ENCODE measurements around the gene CELA2A.
A peak's percentile ranks its signal among the peaks of the same experiment; 100 is the strongest.
"Not testable (repeated sequence)": the region's sequence is repeated elsewhere in the genome, so short reads cannot be mapped to it uniquely, and the experiment has no call there.

CELA2A gene

GRCh38 chr1:15425521-15425920 is 31.0 kb upstream of the CELA2A start:
- DNase-seq, result no peak

- no peak for DNase-seq
Measured at GRCh38 chr1:15425958-15426357, 30.6 kb upstream of the CELA2A start.

- DNase-seq, result no peak
Measured at GRCh38 chr1:15426492-15427279, 29.8 kb upstream of the CELA2A start.

GRCh38 chr1:15427280-15427666 is 29.3 kb upstream of the CELA2A start:
- DNase-seq, result no peak

- DNase-seq, result not testable (repeated sequence)
Measured at GRCh38 chr1:15428252-15428651, 28.3 kb upstream of the CELA2A start.

- no peak for DNase-seq
Measured at GRCh38 chr1:15428815-15429435, 27.6 kb upstream of the CELA2A start.

- no peak for DNase-seq
Measured at GRCh38 chr1:15429701-15430149, 26.8 kb upstream of the CELA2A start.

- DNase-seq, result peak; percentile 67
Measured at GRCh38 chr1:15430787-15431570, 25.6 kb upstream of the CELA2A start.

GRCh38 chr1:15431571-15431948 is 25.0 kb upstream of the CELA2A start:
- DNase-seq, result no peak

- no peak for DNase-seq
Measured at GRCh38 chr1:15432324-15432723, 24.2 kb upstream of the CELA2A start.

- no peak for DNase-seq
Measured at GRCh38 chr1:15433471-15433870, 23.1 kb upstream of the CELA2A start.

- DNase-seq, result not testable (repeated sequence)
Measured at GRCh38 chr1:15434739-15435138, 21.8 kb upstream of the CELA2A start.

GRCh38 chr1:15435239-15436077 is 21.1 kb upstream of the CELA2A start:
- no peak for DNase-seq

GRCh38 chr1:15436881-15437442 is 19.6 kb upstream of the CELA2A start:
- no peak for DNase-seq

GRCh38 chr1:15439325-15439724 is 17.2 kb upstream of the CELA2A start:
- DNase-seq, result no peak

GRCh38 chr1:15440357-15440756 is 16.2 kb upstream of the CELA2A start:
- no peak for DNase-seq

GRCh38 chr1:15441247-15441646 is 15.3 kb upstream of the CELA2A start:
- no peak for DNase-seq

- no peak for DNase-seq
Measured at GRCh38 chr1:15442119-15442518, 14.4 kb upstream of the CELA2A start.

- DNase-seq, result no peak
Measured at GRCh38 chr1:15442759-15443158, 13.8 kb upstream of the CELA2A start.

- no peak for DNase-seq
Measured at GRCh38 chr1:15443281-15443680, 13.3 kb upstream of the CELA2A start.

- no peak for DNase-seq
Measured at GRCh38 chr1:15444468-15445389, 11.8 kb upstream of the CELA2A start.
